ENCODE measurements around the gene CFAP45. TPM values are rescaled to one million over a fixed set of nuclear protein-coding genes. Genes with fewer than 3 reads are reported as not detected.

The CFAP45 gene
- total RNA-seq, 2 donors from 2014 or later, result 0.31 to 0.34 TPM

DNA sequence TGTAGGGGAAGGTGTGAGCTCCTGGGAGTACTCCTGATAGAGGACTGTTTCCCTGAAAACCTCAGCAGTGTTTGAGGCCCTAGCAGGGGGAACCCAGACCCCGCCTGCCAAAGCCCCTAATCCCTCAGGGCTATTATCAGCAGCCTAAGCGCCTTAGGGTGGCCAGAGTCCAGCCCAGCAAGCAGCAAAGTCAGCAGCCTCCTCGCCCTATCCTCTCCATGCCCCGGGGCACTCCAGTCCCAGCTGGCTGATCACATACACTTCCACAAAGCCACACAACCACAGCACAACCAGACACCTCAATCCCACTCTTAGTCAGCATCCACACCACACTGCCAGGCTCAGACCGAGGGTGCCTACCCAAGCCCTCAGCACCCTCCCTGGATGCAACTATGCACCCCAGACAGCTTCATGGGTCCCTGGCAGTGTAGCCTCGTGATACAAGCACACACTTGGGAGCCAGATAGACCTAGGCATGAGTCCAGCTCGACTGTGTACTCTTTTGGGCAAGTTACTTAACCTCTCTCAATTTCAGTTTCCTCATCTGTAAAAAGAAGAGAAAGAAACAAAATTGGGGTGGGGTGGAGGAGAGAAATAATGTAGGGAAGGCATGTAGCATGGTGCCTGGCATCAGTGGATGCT, 38.4 kb upstream of the CFAP45 start:
- ATAC-seq, result peak; percentile 14
- intact Hi-C loops (cut with DNase I, micrococcal nuclease), result loop anchor here in 1 of 2 donors (5.0 kb wide), 1 partner anchor 69 kb away; no protein-coding TSS in a partner anchor
- peak in 1 of 2 donors; percentile 27 for DNase-seq

DNA sequence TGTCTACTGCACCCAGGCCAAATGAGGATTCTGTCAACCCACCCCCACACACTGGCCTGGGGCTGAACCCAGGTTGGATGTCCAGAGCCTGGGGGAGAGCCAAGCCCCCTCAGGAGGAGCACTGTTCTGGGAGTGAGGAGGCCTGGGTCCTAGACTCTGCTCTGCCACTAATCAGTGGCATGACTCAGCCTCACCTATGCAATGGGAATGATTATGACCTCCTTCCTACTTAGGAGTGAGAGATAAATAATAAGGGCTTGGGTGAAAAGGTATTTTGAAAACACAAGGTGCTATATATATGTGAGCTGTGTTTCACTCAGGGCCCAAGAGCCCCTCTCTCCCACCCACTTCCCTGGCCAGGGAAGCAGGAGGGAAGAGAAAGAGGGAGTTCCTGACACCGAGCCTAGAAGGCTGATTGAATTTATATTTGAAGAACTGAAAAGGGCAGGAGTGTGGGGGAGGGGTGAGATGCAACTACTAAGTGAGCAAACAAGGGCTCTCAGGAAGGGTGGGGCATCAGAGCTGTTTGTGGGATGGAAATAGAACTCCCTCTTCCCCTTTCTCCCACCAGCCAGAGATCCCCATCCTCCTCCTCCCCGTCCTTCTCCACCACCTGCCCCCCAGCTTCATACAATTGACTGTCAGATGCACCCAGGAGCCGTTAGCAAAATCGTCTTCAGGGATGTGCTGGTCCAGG, 37.2 kb upstream of the CFAP45 start:
- ATAC-seq (peak; percentile 50), DNase-seq (peak; percentile 71 to 77)
- intact Hi-C loops (cut with DNase I, micrococcal nuclease), result loop anchor here (2.0 to 5.0 kb wide), 2 partner anchors 70 kb away; no protein-coding TSS in a partner anchor

DNA sequence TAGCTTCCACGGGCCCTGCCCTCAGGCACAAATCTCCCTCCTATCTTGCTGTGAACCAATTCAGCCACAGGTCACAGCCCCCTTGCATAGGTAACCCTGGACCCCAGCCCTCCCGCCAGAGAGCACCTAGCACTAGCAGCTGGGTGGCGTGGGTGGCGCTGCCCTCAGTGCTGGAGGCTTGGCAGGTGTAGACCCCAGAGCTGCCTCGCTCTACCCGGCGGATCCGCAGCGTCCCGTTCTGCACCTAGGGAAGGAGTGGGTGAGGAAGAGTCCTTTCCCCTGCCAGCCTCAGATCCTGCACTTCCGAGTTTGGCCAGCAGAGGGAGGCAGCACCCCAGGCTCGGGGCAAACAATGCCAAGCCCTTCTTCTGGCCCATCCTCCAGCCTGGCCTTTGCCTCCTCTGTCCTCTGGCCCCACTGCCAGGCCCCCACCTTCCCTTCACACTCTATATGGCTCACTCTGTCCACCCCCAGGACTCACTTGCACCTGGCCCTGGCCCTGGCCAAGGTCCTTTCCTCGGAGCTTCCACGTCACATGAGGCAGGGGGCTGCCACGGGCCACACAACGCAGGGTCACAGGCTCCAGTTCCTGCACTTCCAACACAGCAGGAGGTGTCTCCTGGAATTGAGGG, 36.4 kb upstream of the CFAP45 start:
- intact Hi-C loops (cut with DNase I, micrococcal nuclease), result loop anchor here (2.0 to 5.0 kb wide), 2 partner anchors 70 to 71 kb away; no protein-coding TSS in a partner anchor
- peak; percentile 64 to 89 for DNase-seq
- peak; percentile 79 for ATAC-seq

GRCh38 chr1:159935719-159936272, 35.8 kb upstream of the CFAP45 start:
- ATAC-seq (no peak), DNase-seq (no peak)
- intact Hi-C loops (cut with DNase I, micrococcal nuclease), result loop anchor here (2.0 to 5.0 kb wide), 2 partner anchors 71 to 72 kb away; no protein-coding TSS in a partner anchor

- intact Hi-C loops (cut with DNase I, micrococcal nuclease), result loop anchor here in 1 of 2 donors (5.0 kb wide), 1 partner anchor 72 kb away; no protein-coding TSS in a partner anchor
- ATAC-seq (no peak), DNase-seq (no peak)
These were observed 35.3 kb upstream of the CFAP45 start for GRCh38 chr1:159935305-159935704.

DNA sequence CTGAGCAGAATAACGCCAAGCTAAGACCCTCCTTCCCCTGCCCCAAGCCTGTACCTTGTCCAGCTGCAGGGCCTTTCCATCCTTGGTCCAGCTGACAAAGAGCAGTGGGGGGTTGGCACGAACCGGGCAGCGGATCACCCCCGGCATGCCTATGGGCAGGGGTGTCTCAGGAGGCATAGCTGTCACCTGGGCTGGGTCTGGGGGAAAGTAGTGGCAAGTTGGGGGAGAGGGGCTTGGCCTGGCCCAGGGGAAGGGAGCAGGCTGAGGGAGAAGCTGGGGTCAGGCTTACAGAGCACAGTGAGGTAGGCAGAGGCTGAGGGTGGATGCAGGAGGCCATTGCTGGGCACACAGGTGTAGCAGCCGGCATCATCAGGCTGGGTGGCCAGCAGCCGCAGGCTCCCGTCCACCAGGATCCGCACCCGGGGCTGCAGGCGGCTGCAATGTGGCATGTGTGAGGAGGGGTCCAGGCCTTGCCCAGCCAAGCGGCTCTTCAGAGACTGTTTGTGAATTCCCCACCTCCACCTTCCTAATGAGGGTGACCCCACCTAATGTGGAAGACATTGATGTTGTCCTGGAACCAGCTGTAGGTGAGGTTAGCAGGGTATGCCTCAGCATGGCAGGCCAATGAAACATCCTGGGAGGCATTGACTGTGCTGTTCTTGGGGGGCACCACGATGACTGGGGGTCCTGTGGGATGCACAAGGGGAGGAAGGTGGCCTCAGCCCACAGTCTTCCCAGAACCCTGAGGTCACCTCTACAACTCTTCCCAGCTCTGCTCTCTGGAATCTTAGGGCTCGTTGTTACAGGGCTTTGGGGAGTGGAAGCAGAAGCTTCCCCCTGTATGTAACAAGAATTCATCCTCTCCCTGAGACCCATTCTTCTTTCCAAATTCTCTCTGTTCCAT, 34.4 kb upstream of the CFAP45 start:
- ATAC-seq (no peak), DNase-seq (no peak)
- intact Hi-C loops (cut with DNase I, micrococcal nuclease), result loop anchor here in 1 of 2 donors (5.0 kb wide), 1 partner anchor 73 kb away; no protein-coding TSS in a partner anchor

DNA sequence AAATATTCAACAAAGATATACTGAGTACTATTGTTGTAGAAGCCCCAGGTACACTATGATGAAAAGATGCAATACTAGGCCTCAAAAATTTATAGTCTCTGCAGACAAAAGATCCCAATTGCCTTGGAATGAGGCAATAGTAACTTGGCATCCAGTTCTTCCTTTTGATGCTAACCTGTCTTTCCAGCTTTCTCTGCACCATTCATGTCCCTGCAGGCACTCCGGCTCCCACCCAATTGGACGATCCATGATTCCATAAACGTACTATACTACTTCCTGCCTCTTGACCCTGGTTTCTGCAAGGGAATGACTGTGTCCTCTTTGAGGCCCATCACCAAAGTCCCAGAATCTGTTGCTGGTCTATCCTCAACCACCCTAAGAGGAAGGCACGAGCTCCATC, 33.4 kb upstream of the CFAP45 start:
- DNase-seq (no peak), ATAC-seq (no peak)
- intact Hi-C loops (cut with DNase I, micrococcal nuclease), result no loop called here

GRCh38 chr1:159932296-159933285, 32.6 kb upstream of the CFAP45 start:
- intact Hi-C loops (cut with DNase I, micrococcal nuclease), result no loop called here
- DNase-seq, result no peak

DNA sequence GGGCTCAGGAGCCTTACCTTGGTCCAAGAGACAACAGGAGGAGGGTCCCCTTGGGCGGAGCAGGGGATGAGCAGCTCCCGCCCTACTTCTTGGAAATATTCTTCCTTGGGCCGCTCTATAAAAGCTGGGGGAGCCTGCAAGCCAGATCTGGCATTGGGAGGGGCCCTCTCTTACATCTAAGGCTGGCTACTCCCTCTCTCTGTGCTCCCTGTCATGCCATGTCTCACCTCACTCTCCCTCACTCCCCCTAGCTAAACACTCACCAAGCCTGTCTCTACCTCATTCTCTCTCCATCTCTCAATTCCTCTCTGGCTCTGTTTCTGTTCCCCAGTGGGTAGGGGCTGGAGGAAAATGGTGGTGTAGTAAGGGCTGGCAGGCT, 31.8 kb upstream of the CFAP45 start:
- DNase-seq, result no peak
- no peak for ATAC-seq
- intact Hi-C loops (cut with DNase I, micrococcal nuclease), result no loop called here

More at GRCh38 chr1:159932296-159933285, 32.6 kb upstream of the CFAP45 start:
- ATAC-seq, result no peak

DNA sequence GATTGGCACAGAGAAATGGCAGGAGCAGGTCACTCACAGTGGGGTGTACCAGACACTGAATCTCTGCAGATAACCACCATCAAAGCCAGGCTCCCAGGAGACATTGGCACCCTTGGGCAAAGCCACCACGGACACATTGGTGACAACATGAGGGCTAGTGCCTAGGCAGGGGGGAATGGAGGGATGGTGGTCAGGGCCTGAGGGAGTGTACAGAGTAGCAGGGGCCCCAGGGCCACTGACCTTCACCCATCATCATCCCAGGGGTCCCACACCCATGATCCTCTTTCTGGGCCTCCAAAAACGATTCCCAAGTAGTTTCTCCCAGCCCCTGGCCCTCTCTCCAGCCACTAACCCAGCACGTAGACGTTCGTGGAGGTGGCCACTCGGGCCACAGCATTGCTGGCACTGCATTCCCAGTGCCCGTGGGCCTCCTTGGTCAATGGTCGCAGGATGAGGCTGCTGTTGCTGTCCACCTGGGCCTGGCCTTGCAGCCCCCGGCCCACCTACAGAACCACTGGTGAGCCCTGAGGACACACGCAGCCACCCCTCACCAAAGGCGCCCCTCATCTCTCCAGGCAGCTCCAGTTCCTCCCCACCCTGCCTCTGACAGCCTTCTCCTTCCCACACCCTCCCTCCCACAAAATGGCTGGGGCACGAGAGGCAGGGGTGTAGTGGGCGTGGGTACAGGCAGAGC, 31.3 kb upstream of the CFAP45 start:
- intact Hi-C loops (cut with DNase I, micrococcal nuclease), result no loop called here
- ATAC-seq, result no peak
- DNase-seq, result no peak

DNA sequence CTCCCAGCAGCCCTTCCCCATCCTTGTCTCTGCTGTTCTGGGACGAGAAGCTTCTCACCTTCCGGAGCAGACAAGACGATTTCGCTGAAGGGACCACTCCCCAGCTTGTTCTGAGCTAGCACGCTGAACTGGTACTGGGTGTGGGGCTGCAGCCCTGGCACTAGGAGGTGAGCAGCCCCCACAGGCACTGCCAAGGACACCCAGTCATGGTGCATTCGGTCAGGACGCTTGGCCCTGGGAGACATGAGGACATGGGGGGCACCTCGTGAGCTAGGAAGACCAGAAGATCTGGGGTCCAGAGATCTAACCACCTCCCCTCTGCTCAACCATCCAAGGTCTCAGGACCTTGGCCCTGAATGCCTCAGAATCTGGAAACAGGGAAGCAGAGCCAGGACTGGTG, 30.7 kb upstream of the CFAP45 start:
- DNase-seq (no peak), ATAC-seq (no peak)
- intact Hi-C loops (cut with DNase I, micrococcal nuclease), result no loop called here

DNA sequence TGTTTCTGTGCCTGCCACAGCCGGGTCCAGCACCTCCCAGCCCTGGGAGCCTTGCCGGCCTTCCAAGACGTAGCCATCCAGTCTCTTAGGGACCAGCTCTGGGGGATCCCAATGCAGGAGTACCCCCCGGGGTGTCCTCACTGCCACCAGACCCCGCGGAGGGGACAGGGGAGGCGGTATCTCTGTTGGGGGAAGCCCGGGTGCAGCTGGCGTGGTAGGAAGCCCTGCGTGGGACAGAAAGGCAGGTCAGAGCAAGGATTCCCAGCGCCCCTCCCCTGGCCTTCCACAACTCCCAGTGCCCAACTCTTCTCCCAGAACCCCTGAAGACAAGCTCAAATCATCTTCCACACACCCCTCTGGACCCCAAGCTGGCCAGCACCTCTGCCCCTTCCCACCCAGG, 30.3 kb upstream of the CFAP45 start:
- ATAC-seq, result no peak
- intact Hi-C loops (cut with DNase I, micrococcal nuclease), result no loop called here
- DNase-seq, result no peak

GRCh38 chr1:159929155-159930051, 29.4 kb upstream of the CFAP45 start:
- intact Hi-C loops (cut with DNase I, micrococcal nuclease), result no loop called here
- ATAC-seq (peak; percentile 11), DNase-seq (peak in 1 of 2 donors; percentile 64)

- intact Hi-C loops (cut with DNase I, micrococcal nuclease), result no loop called here
- DNase-seq (no peak), ATAC-seq (no peak)
These were observed 28.6 kb upstream of the CFAP45 start for GRCh38 chr1:159928491-159929050.

GRCh38 chr1:159927849-159928431, 28.0 kb upstream of the CFAP45 start:
- no peak for DNase-seq
- ATAC-seq, result no peak
- intact Hi-C loops (cut with DNase I, micrococcal nuclease), result no loop called here

Data from left colon (tissue), 2 donors.